H1 (cell line): ENCODE measurements around the gene PRKCZ. TPM values are rescaled to one million over a fixed set of nuclear protein-coding genes. Genes with fewer than 3 reads are reported as not detected.

ENCODE experiments used
- GABPA ChIP-seq: IDR thresholded peaks from 2 replicates; pipeline ENCODE4 v1.6.1; 2011; ENCODE audit warnings: mild to moderate bottlenecking, low read length, moderate library complexity, borderline replicate concordance; ENCODE audit not compliant: insufficient read depth
- RAD21 ChIP-seq, 2 experiments: IDR thresholded peaks in 1 of 2; conservative IDR thresholded peaks in 1 of 2; 2 replicates each; pipeline ENCODE4 v1.6.1; 2011; ENCODE audit warnings: low read depth in 2 of 2, low read length in 2 of 2, improper control_type of control experiment in 1 of 2, inconsistent platforms in 1 of 2, mild to moderate bottlenecking in 1 of 2, moderate library complexity in 1 of 2
- polyA plus RNA-seq, 7 experiments: library from polyadenylated mRNA; depleted of rRNA in 3 of 7; stranded (reverse) in 5 of 7; unstranded in 2 of 7; fragments of >200 nt in 5 of 7; fragments of 200-250 nt in 2 of 7; gene quantifications; 1 replicate in 5 of 7; 2 replicates in 1 of 7; 4 replicates in 1 of 7; pipeline versions ENCODE4 v1.2.1 to v1.2.3, GENCODE V29; 2011 to 2013; ENCODE audit warnings: missing spikeins in 2 of 7, mixed read lengths in 2 of 7
- total RNA-seq: library from RNA; stranded (reverse); fragmentation: NEBNext Ultra II Directional; extraction: Animal tissue kit (Norgen Biotek cat#: 25700); gene quantifications from 2 replicates; pipeline ENCODE4 v1.2.1, GENCODE V29; 2021

PRKCZ gene
- total and polyA plus RNA-seq, 2 of the 8 experiments (the other 6 are each of a cell fraction or from before 2014, with no cell fraction given): 37.4 to 45.1 TPM

- TF ChIP-seq RAD21 (IDR thresholded peaks at IDR 0.05 in 1 of 2, conservative IDR thresholded peaks at IDR 0.05 in 1 of 2; ENCODE audit: low read depth in 2 of 2, low read length in 2 of 2): no peak
- TF ChIP-seq GABPA: no peak
- TF ChIP-seq, all 59 proteins: peak for 0
These were observed 8.3 kb upstream of the PRKCZ start (continued) for GRCh38 chr1:2041887-2042286.
